Measurements from ENCODE around the gene RBM10. TPM values are rescaled to one million over a fixed set of nuclear protein-coding genes. Genes with fewer than 3 reads are reported as not detected.

Gene RBM10
- total and polyA plus RNA-seq, 2 donors (not counting 1 experiment from before 2014, with no cell fraction given): 48.7 to 51.6 TPM

GRCh38 chrX:47235691-47236103 is 90.7 kb downstream of the RBM10 start:
- Histone ChIP-seq H4K20me1 (ENCODE audit: control insufficient read depth, insufficient read depth, low read length, poor library complexity, severe bottlenecking) (no peaks in the 10 kb centered on the region), H3K27ac (ENCODE audit: low read length in 2 of 2) (no peak overlapping the region), H3K27me3 (replicated peaks in 1 of 4; ENCODE audit: control extremely low read depth in 1 of 4, control insufficient read depth in 3 of 4, insufficient read depth in 4 of 4, low read length in 3 of 4) (no peaks in the 10 kb centered on the region), H3K79me2 (ENCODE audit: control insufficient read depth, insufficient read depth, low read length) (peaks cover 22% of the 10 kb centered on the region), H3K9ac (ENCODE audit: low read length) (no peak overlapping the region), H3K4me2 (replicated peaks; ENCODE audit: low read depth, low read length, poor library complexity, severe bottlenecking) (no peak overlapping the region), H3K36me3 (replicated peaks in 1 of 2; ENCODE audit: control extremely low read depth in 1 of 2, control insufficient read depth in 1 of 2, extremely low read depth in 1 of 2, insufficient read depth in 2 of 2, low read length in 1 of 2) (peaks cover 0 to 9% of the 10 kb centered on the region in 2 experiments), H3K4me3 (ENCODE audit: control extremely low read depth in 1 of 5, extremely low read depth in 1 of 5, insufficient read depth in 1 of 5, low read depth in 2 of 5, low read length in 4 of 5) (no peak overlapping the region), H3K4me1 (ENCODE audit: control insufficient read depth in 2 of 2, insufficient read depth in 2 of 2, low read length in 2 of 2) (peaks cover 0 to 8% of the 10 kb centered on the region in 2 donors), H2AFZ (ENCODE audit: insufficient read depth, low read depth, low read length, poor library complexity, severe bottlenecking) (no peak overlapping the region), H3K9me3 (ENCODE audit: control extremely low read depth in 1 of 3, control insufficient read depth in 2 of 3, insufficient read depth in 1 of 3, low read length in 2 of 3) (no peaks in the 10 kb centered on the region)
- intact Hi-C loops (cut with micrococcal nuclease): no loop called here
- WGBS (ENCODE audit: insufficient coverage): no CpG with 5 or more reads among the region's 4 CpGs
- ATAC-seq (ENCODE audit: low read depth) (no peak), DNase-seq (no peak)
- H3K4me1 Mint-ChIP-seq: peaks cover 21% of the 10 kb centered on the region
- ChIA-PET POLR2A (no interaction called here), CTCF (no interaction called here)
- H3K27ac Mint-ChIP-seq: peak overlapping the region; percentile 48
- H3K27me3 Mint-ChIP-seq: no peaks in the 10 kb centered on the region
- TF ChIP-seq, protein P1, sequence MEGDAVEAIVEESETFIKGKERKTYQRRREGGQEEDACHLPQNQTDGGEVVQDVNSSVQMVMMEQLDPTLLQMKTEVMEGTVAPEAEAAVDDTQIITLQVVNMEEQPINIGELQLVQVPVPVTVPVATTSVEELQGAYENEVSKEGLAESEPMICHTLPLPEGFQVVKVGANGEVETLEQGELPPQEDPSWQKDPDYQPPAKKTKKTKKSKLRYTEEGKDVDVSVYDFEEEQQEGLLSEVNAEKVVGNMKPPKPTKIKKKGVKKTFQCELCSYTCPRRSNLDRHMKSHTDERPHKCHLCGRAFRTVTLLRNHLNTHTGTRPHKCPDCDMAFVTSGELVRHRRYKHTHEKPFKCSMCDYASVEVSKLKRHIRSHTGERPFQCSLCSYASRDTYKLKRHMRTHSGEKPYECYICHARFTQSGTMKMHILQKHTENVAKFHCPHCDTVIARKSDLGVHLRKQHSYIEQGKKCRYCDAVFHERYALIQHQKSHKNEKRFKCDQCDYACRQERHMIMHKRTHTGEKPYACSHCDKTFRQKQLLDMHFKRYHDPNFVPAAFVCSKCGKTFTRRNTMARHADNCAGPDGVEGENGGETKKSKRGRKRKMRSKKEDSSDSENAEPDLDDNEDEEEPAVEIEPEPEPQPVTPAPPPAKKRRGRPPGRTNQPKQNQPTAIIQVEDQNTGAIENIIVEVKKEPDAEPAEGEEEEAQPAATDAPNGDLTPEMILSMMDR (IDR thresholded peaks at IDR 0.05): no peak
- no peak for TF ChIP-seq EZH2 (IDR thresholded peaks at IDR 0.05; ENCODE audit: borderline replicate concordance, insufficient read depth, low read depth, low read length, poor library complexity, severe bottlenecking)
- peak overlapping the region; percentile 25 for H3K4me3 Mint-ChIP-seq
- no peaks in the 10 kb centered on the region for H3K9me3 Mint-ChIP-seq (ENCODE audit: insufficient read depth)

Small RNAs within 50 kb of the gene (small RNA-seq; reads per million reads assigned to genes)
- gene RNU12-2P (ENCODE audit: insufficient read length, low read depth, low replicate concordance): 0.76 reads per million

Other genes starting within 250 kb of the RBM10 start
- gene JADE3, start 232.8 kb upstream of the RBM10 start, total RNA-seq: 22.2 and 23.4 TPM in 2 replicates
- 3.6 TPM in 2 replicates for gene JADE3, start 232.8 kb upstream of the RBM10 start, polyA plus RNA-seq
- gene RGN, start 66.8 kb upstream of the RBM10 start, total RNA-seq: 0.25 and 0.39 TPM in 2 replicates
- gene RGN, start 66.8 kb upstream of the RBM10 start, polyA plus RNA-seq: not detected in 2 replicates
- gene NDUFB11, start 519 bp upstream of the RBM10 start, total RNA-seq: 51.0 and 56.8 TPM in 2 replicates
- 33.4 and 59.7 TPM in 2 replicates for gene NDUFB11, start 519 bp upstream of the RBM10 start, polyA plus RNA-seq
- 166 and 173 TPM in 2 replicates for gene UBA1, start 48.6 kb downstream of the RBM10 start, total RNA-seq
- gene UBA1, start 48.6 kb downstream of the RBM10 start, polyA plus RNA-seq: 168 and 211 TPM in 2 replicates
- gene CDK16, start 73.5 kb downstream of the RBM10 start, total RNA-seq: 58.6 and 68.2 TPM in 2 replicates
- 92.9 and 133 TPM in 2 replicates for gene CDK16, start 73.5 kb downstream of the RBM10 start, polyA plus RNA-seq
- gene USP11, start 87.8 kb downstream of the RBM10 start, total RNA-seq: 132 and 136 TPM in 2 replicates
- 61.6 and 63.4 TPM in 2 replicates for gene USP11, start 87.8 kb downstream of the RBM10 start, polyA plus RNA-seq
- 0.99 and 1.1 TPM in 2 replicates for gene ZNF157, start 225.4 kb downstream of the RBM10 start, total RNA-seq
- 0.28 and 0.52 TPM in 2 replicates for gene ZNF157, start 225.4 kb downstream of the RBM10 start, polyA plus RNA-seq